ENCODE data around the gene MAN2A2. TPM values are rescaled to one million over a fixed set of nuclear protein-coding genes. Genes with fewer than 3 reads are reported as not detected.

Gene MAN2A2
- total and polyA plus RNA-seq, 9 of the 15 experiments (the other 6 are each of a cell fraction or from before 2014, with no cell fraction given): 7.3 to 151 (median 43.4) TPM

GRCh38 chr15:90881181-90881977, 21.7 kb upstream of the MAN2A2 start (continued):
- no peak for TF ChIP-seq RNF219 (CRISPR knock-in tag; IDR thresholded peaks at IDR 0.05)
- no peak for TF ChIP-seq FOXJ2 (tag; IDR thresholded peaks at IDR 0.05)
- peak; percentile 39 for TF ChIP-seq RBM22 (IDR thresholded peaks at IDR 0.05; ENCODE audit: low read depth, low read length, poor library complexity, severe bottlenecking)
- TF ChIP-seq MCM5 (IDR thresholded peaks at IDR 0.05; ENCODE audit: low read depth): no peak
- TF ChIP-seq RFX1 (IDR thresholded peaks at IDR 0.05): no peak
- TF ChIP-seq SNIP1 (IDR thresholded peaks at IDR 0.05; ENCODE audit: low read depth): no peak
- no peak for TF ChIP-seq SLC30A9 (CRISPR knock-in tag; IDR thresholded peaks at IDR 0.05)
- 0 out of 4 replicates have a peak, but pooled peaks of 1 of the 2 experiments have one; percentile 8 for TF ChIP-seq FOXA3 (CRISPR knock-in tag; conservative IDR thresholded peaks at IDR 0.05 in 1 of 2, IDR thresholded peaks at IDR 0.05 in 1 of 2)
- no peak for TF ChIP-seq ZNF551 (CRISPR knock-in tag; IDR thresholded peaks at IDR 0.05)
- no peak for TF ChIP-seq ZNF740 (CRISPR knock-in tag; IDR thresholded peaks at IDR 0.05)
- no peak for TF ChIP-seq ZNF740 (tag; IDR thresholded peaks at IDR 0.05)
- TF ChIP-seq NUFIP1 (IDR thresholded peaks at IDR 0.05; ENCODE audit: partially characterized antibody): no peak
- TF ChIP-seq SRSF7 (optimal IDR thresholded peaks at IDR 0.05; ENCODE audit: low read depth, low read length): no peak
- TF ChIP-seq RBFOX2 (IDR thresholded peaks at IDR 0.05; ENCODE audit: low read depth, low read length): peak; percentile 69
- TF ChIP-seq CBX1 (IDR thresholded peaks at IDR 0.05; ENCODE audit: low read depth): no peak
- TF ChIP-seq PHTF2 (CRISPR knock-in tag; IDR thresholded peaks at IDR 0.05): no peak
- TF ChIP-seq TAF1 (IDR thresholded peaks at IDR 0.05; ENCODE audit: control insufficient read depth, extremely low read depth, insufficient read depth, low read length, severe bottlenecking): no peak
- no peak for TF ChIP-seq CBFA2T2 (conservative IDR thresholded peaks at IDR 0.05)
